DMS79 treated with DMSO at 0.1 percent for 48 hours (cell line): ENCODE results near the gene SLC27A5.

Experiments
- DNase-seq: peaks from one replicate; lab custom pipeline; 2025; lab: John Stamatoyannopoulos, UW

Gene SLC27A5

GRCh38 chr19:58511353-58512208 lies at the start of gene SLC27A5:
Gene SLC27A5, minus strand, starts transcription at chr19:58511992. Its CDS starts 37 bp downstream, at chr19:58511955.
- DNase-seq = no peak

- DNase-seq = no peak
These were observed 49.1 kb upstream of the SLC27A5 start for GRCh38 chr19:58560921-58561320.

- DNase-seq = no peak
These were observed 48.5 kb upstream of the SLC27A5 start for GRCh38 chr19:58560007-58560887.

GRCh38 chr19:58559275-58560006 lies 47.6 kb upstream of the SLC27A5 start:
- DNase-seq = no peak

GRCh38 chr19:58558623-58559274 lies 47.0 kb upstream of the SLC27A5 start:
- no peak for DNase-seq

GRCh38 chr19:58558066-58558622 lies 46.4 kb upstream of the SLC27A5 start, which contains the start of gene UBE2M:
Gene UBE2M, minus strand, starts transcription at chr19:58558611. Its CDS starts 230 bp downstream, at chr19:58558381.
- DNase-seq = no peak

- no peak for DNase-seq
These were observed 45.7 kb upstream of the SLC27A5 start for GRCh38 chr19:58557221-58558065.

GRCh38 chr19:58556622-58557220 lies 44.9 kb upstream of the SLC27A5 start:
- no peak for DNase-seq

- no peak for DNase-seq
These were observed 44.3 kb upstream of the SLC27A5 start for GRCh38 chr19:58555920-58556621.

GRCh38 chr19:58555369-58555885 lies 43.6 kb upstream of the SLC27A5 start:
- no peak for DNase-seq

GRCh38 chr19:58554494-58555368 lies 42.9 kb upstream of the SLC27A5 start, which contains the start of gene CHMP2A:
Gene CHMP2A, minus strand, starts transcription at chr19:58555105. Its CDS starts 893 bp downstream, at chr19:58554212.
- DNase-seq = no peak

GRCh38 chr19:58553799-58554493 lies 42.2 kb upstream of the SLC27A5 start:
- no peak for DNase-seq

GRCh38 chr19:58552655-58553054 lies 40.9 kb upstream of the SLC27A5 start:
- DNase-seq = no peak

GRCh38 chr19:58551577-58552471 lies 40.0 kb upstream of the SLC27A5 start:
- no peak for DNase-seq

- DNase-seq = no peak
These were observed 39.3 kb upstream of the SLC27A5 start for GRCh38 chr19:58551123-58551497.
